ENCODE data around the gene RASGEF1B. TPM values are rescaled to one million over a fixed set of nuclear protein-coding genes. Genes with fewer than 3 reads are reported as not detected.
A peak's percentile ranks its signal among the peaks of the same experiment; 100 is the strongest.

The RASGEF1B gene
- 8.4 TPM for total RNA-seq

DNA sequence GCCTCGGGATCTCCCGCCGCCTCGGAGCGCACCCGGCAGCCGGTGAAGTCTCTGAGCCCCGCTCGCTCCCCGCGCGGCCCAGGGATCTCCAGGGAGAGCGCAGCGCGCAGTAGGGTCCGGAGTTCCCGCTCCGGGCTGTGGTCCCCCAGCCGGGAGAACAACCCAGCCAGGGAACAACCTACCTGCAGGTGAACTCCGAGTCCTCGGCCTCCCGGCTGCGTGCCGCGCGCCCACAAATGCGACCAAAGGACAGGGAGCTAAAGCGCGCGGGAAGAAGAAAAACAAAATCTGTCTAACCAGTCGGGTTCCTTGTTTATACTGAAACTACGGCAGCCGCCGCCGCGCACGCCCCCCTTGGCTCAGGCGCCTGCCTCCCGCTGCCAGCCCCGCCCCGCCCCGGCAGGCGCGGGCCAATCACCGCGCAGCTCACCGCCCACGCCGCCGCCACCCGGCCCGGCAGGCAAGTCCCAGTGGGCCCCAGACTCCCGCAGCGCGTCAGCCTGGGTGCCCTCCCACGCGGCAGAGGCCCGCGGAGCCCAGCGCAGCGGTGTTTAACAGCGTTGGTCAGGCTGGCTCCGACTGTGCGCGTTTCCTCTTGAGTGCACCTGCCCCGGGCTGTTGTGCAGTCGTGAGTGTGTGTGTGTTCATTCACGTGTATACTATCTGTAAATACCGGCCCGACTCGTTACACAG is at the start of gene RASGEF1B:
RASGEF1B (minus strand) TSS at position 320 of the 693 bp plus-strand sequence. CDS start 12,399 bp downstream, outside the sequence.
- DNase-seq (ENCODE audit: low spot score), result peak; percentile 89

DNA sequence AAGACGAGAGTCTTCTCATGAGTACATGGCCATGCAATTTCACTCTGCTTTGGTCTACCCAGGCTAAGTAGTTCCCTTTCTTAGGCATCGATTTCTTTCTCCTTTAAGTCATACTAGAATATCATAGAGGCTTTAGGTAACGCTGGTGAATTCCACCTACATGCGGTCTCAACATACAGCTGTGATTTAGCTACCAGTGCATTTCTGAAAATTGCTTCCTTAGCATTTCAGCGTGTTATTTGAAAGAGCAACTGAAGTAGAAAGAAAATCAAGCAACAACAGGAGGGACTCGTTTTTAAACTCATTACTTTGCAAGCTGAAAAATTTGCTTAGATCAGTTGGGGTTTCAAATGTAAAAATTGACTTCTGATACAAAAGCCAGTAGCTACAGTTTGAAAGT is 48.1 kb upstream of the RASGEF1B start:
- DNase-seq (ENCODE audit: low spot score), result no peak

DNA sequence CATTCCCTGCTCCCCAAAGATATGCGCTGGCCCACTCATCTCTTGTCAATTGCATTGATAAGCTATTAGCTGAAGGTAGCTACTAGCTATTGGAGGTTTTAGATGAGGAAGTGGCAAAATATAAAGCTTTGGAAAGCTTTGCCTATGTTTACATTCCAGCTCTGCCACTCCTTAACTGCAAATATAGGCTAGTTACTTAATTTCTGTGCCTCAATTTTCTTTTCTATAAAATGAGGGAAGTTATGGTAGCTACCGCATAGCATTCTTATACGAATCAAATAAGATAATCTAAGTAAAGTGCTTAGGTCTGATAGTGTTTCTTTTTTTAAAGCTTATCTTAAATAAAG is 47.7 kb upstream of the RASGEF1B start:
- DNase-seq (ENCODE audit: low spot score), result no peak

DNA sequence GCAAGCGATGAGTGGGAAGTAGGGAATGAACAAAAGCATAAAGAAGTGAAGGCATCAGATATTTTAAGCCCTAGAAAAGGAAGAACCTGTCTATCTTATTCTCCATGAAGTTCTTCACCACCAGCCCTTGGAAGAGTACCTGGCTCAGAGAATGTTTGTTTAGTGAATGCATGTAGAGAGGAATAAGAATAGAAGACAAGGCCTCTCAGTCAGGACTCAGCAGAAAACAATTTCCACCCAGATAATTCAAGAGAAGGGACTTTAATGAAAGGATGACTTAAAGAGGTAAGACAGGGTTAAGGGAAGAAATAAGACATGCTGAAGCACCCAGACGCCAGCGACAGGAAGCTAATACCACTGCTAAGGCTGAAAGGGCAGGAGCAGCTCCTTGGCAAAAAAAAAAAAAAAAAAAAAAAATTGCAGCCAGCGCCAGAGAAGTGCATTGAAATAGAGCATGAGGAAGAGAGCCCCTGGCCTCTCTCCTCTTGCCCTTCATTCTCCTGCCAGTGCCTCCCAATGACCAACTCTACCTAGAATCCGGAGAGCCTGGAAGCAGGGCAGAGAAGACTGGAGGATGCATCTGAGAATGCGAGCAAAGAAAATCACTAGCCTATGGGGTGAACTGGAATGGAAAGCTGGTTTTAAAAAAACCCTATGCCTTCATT is 47.2 kb upstream of the RASGEF1B start:
- no peak for DNase-seq (ENCODE audit: low spot score)

DNA sequence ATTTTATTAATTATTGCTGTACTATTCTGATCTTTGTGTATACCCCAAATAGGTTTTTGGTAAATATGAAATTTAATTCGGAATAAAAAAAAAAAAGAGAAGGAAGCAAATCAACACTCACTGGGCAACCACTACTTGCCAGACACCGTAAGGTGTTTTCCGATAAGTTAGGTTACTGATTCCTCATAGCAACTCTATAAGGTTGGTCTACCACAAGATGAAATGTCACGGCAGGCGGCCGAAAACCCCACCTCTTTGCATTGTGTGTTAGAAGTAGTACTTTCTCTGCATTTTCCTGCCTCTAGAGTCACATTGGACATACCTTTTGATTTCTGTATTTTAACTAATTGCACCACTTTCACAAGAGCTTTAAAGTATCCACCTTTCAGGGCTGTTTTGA is 44.5 kb upstream of the RASGEF1B start:
- DNase-seq (ENCODE audit: low spot score), result no peak

DNA sequence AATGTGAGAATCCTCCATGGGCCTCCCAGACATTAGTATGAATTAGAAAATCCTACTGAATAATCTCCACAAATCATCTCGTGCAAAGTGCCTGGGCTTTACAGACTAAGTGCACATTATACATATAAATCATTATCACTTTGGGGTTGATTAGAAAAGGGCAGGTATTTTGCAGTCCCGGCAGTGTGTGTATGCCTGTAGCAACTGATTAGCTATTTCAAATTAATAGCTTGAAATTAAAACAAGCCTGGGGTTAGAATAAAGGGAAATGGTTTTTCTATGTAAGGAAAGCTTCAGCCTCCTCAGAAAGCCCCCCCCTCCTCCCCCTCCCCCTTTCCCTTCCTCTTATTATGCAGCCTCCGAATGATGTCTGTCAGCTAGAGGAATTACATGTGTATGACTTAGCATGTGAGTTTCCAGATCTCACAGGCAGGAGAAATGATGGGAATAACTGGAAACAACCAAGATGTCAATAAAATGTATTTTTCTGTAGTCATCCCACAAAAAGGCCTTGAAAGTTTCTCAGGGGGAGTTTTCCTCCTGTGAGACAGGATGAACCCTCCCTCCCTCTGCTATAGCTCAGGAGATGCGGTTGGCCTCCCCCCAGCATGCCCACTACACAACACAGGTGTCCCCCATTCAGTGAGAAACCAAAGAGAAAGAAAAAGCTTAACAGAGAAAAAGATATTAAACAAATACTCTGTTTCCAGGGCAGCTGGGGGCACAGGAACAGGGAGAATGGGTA is 41.2 kb upstream of the RASGEF1B start:
- DNase-seq (ENCODE audit: low spot score), result no peak

DNA sequence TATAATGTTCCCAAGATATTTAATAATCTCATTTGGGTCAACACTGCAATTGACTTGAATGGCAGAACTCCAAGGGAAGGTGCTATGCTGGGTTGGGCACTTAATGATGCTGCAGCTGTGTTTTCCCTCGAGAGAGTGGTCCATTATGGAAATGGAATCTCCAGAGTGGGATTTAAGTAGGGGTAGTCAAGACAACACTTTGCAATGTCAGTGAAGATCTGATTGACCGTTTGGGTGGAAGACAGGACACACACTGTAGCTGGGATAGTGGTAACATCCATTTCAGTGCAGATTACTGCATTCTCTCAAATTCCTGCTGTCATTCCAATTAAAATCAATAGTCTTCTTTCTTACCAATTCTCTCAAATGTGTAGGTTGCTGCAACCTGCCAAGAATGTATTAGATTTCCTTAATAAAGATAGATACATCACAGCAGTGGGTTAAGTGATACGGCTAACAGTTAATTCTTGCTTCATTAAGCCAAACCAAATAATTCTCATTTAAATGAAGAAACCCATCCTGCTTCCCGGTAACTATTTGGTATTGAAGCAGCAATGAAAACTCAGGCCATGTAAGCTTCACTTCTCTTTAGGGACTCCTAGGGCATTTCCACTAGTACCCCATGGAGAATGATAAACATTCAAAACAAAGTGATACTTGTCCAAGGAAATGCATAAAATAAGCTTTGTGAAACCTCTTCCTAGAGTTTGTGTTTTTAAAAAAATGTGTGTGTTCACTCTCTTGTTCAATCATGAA is 40.5 kb upstream of the RASGEF1B start:
- DNase-seq (ENCODE audit: low spot score), result no peak

DNA sequence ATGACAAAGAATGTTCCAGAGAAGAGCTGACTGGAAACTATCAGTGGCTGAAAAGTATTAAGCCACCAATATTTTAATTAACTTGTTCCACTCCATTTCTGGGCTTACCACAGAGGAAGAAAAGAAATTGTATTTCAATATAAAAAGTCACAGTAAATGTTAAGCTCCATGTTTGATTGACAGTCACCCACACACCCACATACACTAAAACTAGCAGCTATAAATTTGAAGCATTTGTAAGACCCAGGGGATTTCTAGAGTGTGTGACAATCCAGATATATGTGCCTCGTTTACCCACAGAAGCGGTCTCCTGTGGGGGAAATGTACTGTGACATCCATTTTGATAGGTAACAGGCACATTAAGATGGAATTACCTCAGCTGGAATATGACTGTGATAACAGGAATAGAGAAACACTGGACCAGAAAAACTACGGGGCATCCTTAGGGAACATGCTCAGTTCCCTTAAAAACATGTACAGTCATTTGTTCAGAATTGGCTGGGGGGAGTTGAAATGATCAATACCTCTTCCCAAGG is 39.0 kb upstream of the RASGEF1B start:
- no peak for DNase-seq (ENCODE audit: low spot score)

DNA sequence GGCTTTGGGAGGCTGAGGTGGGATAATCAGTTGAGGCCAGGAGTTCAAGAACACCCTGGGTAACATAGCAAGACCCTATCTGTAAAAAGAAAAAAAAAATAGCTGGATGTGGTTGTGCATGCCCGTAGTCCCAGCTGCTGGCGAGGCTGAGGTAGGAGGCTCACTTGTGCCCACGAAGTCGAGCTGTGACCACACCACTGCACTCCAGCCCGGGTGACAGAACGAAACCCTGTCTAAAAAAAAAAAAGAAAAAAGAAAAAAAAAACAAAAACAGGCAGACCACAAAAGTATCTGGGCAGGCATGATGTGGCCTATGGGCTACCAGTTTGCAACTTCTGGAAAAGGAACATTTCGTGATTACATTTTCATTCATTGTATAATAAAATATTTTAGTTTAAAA is 38.1 kb upstream of the RASGEF1B start:
- DNase-seq (ENCODE audit: low spot score), result no peak

DNA sequence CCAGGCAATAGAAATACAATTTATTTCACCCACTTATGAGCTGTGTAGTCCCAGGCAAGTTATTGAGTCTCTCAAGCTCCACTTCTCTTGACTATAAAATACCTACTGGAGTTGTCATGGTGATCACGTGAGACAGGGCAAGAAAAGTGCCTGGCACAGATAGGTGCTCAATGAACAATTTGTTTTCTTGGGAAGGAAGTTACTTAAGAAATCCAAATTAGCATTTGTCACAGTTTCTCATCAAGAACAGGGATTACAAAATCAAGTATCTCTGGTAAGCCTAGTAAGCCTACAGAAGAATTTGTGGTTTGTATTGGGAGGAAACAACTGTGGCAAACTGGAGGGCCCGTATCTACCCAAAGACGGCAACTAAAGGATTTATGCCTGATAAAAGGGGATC is 37.5 kb upstream of the RASGEF1B start:
- DNase-seq (ENCODE audit: low spot score), result no peak

DNA sequence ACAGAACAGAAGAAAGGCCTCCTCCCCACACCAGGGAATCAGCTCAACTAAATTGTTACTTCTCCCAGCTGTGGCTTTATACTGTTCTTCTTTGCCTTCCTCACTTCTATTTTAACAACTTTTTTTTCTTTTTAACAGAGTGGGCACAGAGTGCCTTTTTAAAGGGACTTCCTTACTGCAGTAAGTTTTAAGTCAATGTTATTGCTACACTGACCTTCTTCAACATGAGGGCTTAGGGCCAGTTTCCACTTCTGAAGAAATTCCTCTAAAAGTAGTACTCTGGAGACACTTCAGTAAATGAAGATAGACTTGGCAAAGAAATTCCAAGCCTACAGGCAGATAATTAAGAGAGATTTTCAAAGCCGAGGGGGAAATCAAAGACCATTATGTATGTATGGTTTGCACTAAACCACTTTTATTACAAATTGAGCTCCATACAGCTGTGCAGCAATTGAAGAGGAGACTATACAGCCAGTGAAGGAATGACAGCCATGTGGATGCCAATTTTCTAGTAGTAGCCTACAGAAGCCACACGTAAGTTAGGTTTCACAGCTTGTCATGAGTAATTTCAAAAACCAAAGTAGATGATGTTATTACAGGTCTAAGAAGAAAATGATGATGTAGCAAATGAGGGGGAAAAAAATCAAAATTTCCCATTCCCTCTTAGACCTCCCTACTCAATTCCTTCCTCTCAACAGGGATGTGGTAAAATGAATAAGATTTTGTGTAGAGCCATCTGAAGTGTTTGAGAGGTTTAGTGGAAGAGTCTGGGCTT is 36.9 kb upstream of the RASGEF1B start:
- DNase-seq (ENCODE audit: low spot score), result no peak

DNA sequence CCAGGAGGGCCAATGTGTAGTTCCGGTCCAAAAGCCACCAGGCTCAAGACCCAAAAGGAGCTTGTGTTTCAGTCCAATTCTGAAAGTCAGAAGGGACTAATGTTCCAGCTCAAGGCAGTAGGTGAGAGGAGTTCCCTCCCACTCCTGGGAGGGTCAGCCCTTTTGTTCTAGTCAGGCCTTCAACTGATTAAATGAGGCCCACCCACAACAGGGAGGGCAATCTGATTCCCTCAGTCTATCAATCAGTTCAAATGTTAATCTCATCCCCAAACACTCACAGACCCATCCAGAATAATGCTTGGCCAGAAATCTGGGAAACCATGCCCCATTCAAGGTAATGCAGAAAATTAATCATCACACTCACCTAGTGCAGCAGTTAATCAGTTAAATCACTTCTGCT is 35.8 kb upstream of the RASGEF1B start:
- DNase-seq (ENCODE audit: low spot score), result no peak

DNA sequence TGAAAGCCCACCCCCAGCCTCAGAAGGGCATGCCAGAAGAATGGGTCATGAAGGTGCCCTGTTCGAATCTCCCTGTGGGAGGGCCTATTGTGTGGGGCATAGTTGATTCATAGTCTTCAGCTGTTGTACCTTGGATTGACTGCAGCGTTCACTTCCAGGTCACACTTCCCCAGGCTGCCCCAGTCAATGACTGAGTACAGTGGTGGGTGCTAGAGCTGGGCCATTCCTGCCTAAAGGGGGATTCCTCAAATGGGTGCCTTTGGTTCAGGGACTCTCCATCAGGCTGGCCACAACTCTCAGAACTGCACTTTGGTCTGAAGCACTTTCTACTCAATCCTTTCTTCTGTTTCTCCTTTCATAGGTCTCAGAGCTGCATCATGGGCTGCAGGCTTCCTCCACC is 35.0 kb upstream of the RASGEF1B start:
- no peak for DNase-seq (ENCODE audit: low spot score)

DNA sequence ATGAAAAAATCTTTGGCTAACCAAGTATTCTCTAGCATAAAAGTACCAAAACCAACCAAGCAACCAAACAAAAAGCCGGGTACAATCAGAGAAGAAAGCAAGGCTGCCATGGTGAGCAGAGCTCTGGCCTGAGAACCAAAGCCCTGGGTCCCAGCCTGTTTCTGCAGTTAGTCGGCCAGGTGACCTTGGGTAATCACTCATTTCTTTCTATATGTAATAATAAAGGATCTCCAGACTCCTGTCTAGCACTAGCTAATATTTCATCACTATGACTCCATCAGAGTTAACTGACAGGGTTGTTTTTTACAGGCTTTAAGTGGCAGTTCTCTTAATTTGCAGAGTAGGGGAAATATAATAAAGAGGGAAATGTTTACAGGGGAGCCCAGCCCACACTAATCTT is 34.0 kb upstream of the RASGEF1B start:
- DNase-seq (ENCODE audit: low spot score), result no peak

DNA sequence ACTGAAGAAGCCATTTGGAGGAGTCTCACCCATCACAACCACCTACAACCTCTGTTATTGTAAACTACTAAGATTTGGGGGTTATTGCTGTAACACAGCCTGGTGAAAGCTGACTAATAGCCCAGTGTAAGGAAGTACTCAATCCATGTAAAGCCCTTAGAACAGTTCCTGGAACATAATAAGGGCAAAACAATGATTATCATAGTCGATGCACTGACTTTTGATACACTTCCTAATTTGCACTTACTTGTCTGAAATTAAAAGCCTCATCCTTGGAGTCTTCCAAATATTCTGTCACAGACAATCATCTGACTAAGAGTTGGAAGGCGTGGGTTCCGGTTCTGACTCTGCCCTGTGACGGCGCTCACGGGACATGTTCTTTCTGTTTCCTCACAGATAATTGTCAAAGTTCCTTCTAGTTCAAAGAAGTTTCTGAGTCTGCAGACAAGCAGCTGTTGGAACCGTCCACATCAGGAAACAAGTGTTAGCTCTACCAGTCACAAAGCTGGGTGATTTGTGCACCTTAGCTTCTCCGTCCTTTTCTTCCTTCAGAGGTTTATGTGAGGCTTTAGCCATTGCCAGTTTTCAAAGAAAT is 33.4 kb upstream of the RASGEF1B start:
- DNase-seq (ENCODE audit: low spot score), result peak; percentile 67

DNA sequence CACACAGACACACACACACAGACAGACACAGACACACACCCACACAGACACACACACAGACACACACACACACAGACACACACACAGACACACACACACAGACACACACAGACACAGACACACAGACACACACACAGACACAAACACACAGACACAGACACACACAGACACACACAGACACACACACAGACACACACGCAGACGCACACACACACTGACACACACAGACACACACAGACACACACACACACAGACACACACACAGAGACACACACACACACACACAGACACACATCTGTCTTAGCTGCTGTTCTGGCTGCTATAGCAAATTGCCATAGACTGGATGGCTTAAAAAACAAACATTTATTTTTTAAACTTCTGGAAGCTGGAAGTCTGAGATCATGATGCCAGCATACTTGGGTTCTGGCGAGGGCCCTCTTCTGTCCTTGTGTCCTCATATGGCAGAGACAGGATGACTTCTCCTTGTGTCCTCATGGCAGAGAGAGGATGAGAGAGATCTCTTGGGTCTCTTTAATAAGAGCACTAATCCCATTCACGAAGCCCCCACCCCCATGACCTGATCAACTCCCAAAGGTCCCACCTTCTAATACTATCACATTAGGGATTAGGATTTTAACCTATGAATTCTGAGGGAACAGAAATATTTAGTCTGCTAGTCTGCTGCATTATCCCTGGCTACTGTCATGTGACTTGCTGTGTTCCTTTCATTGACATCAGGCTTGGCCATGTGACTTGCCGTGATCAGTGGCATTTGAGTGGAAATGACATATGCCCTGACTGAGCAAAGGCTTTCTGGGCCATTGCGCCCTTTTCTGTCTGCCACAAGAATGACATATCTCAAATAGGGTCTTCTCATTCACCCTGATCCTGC is 32.7 kb upstream of the RASGEF1B start:
- no peak for DNase-seq (ENCODE audit: low spot score)

DNA sequence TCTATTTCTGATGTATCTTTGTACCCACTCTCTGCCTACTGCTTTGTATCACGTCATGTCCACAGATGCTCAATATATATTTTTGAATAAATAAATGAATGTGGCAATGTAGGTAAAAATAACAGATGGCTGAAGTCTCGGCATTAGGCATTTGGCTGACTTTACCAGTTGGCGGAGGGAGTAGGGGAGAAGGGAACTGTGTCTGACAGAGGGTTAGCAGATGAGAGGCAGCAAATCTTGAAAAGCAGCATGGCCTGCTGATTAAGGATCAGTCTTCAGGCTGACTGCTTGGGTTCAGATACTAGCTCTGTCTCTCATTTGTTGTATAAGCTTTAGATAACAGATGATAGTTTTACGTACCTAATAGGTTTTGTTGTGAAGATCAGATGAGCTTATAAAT is 31.9 kb upstream of the RASGEF1B start:
- DNase-seq (ENCODE audit: low spot score), result no peak

DNA sequence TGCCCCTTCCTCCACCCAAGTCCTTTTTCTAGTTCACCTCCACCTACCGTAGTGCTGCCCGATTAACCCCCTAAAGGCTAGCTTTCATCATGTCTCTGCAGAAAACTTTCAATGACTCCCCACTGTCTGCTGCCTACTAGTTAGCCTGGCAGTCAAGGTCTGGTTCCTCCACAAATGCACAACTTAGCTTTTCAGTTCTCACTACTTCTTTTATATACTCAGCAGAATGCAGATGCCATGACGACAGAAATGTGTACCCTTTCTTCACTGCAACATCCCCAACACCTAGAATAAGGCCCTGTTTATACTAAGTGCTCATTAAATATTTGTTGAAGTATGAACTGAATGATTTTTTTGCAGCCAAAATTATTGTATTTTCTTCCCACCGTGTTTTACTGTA is 30.9 kb upstream of the RASGEF1B start:
- DNase-seq (ENCODE audit: low spot score), result no peak

DNA sequence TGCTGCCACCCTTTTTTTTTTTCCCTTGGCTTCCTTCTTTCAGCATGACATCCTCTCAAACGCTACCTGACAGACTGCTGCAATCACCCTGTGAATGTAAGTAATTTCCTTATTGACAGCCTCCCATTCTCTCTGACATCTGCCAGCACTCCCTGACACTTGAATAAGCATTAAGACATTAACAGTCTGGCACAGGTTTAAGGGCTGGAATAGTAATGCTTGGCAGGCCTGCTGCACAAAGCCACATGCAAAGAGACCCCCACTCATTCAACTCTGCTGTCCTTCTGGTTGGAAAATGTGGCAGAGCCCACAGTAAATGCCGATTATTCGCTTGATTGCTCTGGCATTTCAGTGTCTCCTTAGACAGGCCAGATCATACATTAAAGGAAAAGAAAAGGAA is 28.1 kb upstream of the RASGEF1B start:
- no peak for DNase-seq (ENCODE audit: low spot score)

DNA sequence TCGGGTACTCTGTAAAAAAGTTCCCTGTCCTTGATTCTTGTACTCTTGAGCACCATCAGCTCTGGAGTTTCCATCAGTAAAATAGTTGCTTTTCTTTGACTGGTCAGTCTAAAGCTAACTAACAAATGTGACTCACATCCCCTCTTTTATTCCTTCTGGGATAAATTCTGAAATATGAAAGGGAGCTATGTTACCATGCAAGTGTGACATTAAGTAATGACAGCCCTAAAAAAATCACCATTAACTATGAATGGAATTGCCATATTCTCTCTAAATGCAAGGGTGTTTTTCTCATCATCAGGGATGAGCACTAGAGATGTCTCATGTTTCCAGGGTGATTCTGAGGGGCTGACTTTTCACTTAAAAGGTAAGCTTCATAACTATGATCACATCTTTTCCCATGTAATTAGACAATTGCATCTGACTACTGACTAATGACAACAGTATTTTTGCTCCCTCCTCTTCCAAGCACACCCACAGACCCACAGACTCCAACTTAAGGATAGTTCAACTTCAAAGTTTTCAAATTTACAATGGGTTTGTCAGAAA is 26.9 kb upstream of the RASGEF1B start:
- DNase-seq (ENCODE audit: low spot score), result no peak
